Psoas muscle (tissue), 8 donors: ENCODE measurements around the gene IFIT2. TPM values are rescaled to one million over a fixed set of nuclear protein-coding genes. Genes with fewer than 3 reads are reported as not detected.

Experiments
- ATAC-seq, 4 donors: fragments of 200-7000 bp; cut with Tn5 transposase; one replicate each; pipeline ENCODE4 v1.9.1; 2020; ENCODE audit warnings: moderate library complexity in 3 of 4, mild to moderate bottlenecking in 2 of 4
- DNase-seq, 2 donors: peaks; one replicate each; pipeline ENCODE4 v3.0.0-alpha.2; 2020
- H3K27ac ChIP-seq: fragments of 200-600 bp; one replicate; pipeline ENCODE4 v1.8.0; 2022
- H3K27me3 ChIP-seq, 3 donors: fragments of 200-600 bp in 1 of 3; one replicate each; pipeline versions ENCODE4 v1.6.1 to v1.8.0; 2013 to 2022; ENCODE audit warnings: low read length in 2 of 3, mild to moderate bottlenecking in 2 of 3, moderate library complexity in 1 of 3; ENCODE audit not compliant: insufficient read depth in 3 of 3
- H3K36me3 ChIP-seq, 2 donors: fragments of 200-600 bp in 1 of 2; one replicate each; pipeline versions ENCODE4 v1.6.1 to v1.8.0; 2013 to 2022; ENCODE audit warnings: low read depth in 1 of 2, mild to moderate bottlenecking in 1 of 2, moderate library complexity in 1 of 2; ENCODE audit not compliant: insufficient read depth in 1 of 2
- H3K4me1 ChIP-seq: fragments of 200-600 bp; one replicate; pipeline ENCODE4 v1.8.0; 2022
- H3K4me3 ChIP-seq: fragments of 200-600 bp; one replicate; pipeline ENCODE4 v1.8.0; 2022; ENCODE audit warnings: mild to moderate bottlenecking
- H3K9me3 ChIP-seq: fragments of 200-600 bp; one replicate; pipeline ENCODE4 v1.8.0; 2022
- WGBS, 3 donors: extraction: QIAGEN DNeasy Blood & Tissue Kit; methylation state at CpG; one replicate each; pipeline versions ENCODE4 v1.1.6 to v1.1.7; 2013; 5-methylcytosine and 5-hydroxymethylcytosine counted together
- intact Hi-C, 2 donors: fragments of 100-400 bp; cut with DNase I; formaldehyde crosslinking; loops; one replicate each; pipeline versions ENCODE4 v1.11.0 to v1.14.2; 2022
- polyA plus RNA-seq, 3 donors: library from polyadenylated mRNA; stranded (reverse); fragments of 200-250 nt; gene quantifications; one replicate each; pipeline ENCODE4 v1.2.3, GENCODE V29; 2013
- total RNA-seq, 4 donors: library from RNA; stranded (reverse); fragmentation: NEBNext Ultra II Directional in 2 of 4; extraction: Animal tissue kit (Norgen Biotek cat#: 25700) in 2 of 4; gene quantifications; one replicate each; pipeline versions ENCODE4 v1.2.1 to v1.2.4, GENCODE V29; 2021 to 2023
- TF ChIP-seq, protein P1 (sequence below): fragments of 200-600 bp; IDR thresholded peaks from one replicate; pipeline ENCODE4 v1.8.0; 2022; ENCODE audit warnings: antibody characterized with exemption
- donor health status: healthy with polysubstance abuse.
- donor health status: DM: no; HTN: no; CAD: no; lungs with moderate emphysema.
- donor health status: Bipolar disorder and iron deficiency.
- donor health status: healthy.
- donor health status: DM: yes; HTN: yes; CAD: no.
- donor health status: DM: no; HTN: no; CAD: no.
- donor health status: DM: no; HTN: no; CAD: no.
- donor health status: DM: yes; HTN: yes; CAD: no.

IFIT2 gene
- total and polyA plus RNA-seq, 7 donors: 1.2 to 4.2 (median 1.3) TPM

- H3K36me3 ChIP-seq: no peaks in the 10 kb centered on the region
- H3K9me3 ChIP-seq: no peaks in the 10 kb centered on the region
- intact Hi-C loops: no loop called here
- DNase-seq (no peak), ATAC-seq (no peak)
- no peak overlapping the region for H3K27ac ChIP-seq
- peaks cover 13% of the 10 kb centered on the region for H3K4me1 ChIP-seq
- H3K4me3 ChIP-seq: no peak overlapping the region
- TF ChIP-seq, protein P1, sequence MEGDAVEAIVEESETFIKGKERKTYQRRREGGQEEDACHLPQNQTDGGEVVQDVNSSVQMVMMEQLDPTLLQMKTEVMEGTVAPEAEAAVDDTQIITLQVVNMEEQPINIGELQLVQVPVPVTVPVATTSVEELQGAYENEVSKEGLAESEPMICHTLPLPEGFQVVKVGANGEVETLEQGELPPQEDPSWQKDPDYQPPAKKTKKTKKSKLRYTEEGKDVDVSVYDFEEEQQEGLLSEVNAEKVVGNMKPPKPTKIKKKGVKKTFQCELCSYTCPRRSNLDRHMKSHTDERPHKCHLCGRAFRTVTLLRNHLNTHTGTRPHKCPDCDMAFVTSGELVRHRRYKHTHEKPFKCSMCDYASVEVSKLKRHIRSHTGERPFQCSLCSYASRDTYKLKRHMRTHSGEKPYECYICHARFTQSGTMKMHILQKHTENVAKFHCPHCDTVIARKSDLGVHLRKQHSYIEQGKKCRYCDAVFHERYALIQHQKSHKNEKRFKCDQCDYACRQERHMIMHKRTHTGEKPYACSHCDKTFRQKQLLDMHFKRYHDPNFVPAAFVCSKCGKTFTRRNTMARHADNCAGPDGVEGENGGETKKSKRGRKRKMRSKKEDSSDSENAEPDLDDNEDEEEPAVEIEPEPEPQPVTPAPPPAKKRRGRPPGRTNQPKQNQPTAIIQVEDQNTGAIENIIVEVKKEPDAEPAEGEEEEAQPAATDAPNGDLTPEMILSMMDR: no peak
- H3K27me3 ChIP-seq: no peaks in the 10 kb centered on the region
- WGBS, 3 donors: 88 to 90% (median 88%) methylated on average over 2 of the region's 2 CpGs
These were observed 30.3 kb upstream of the IFIT2 start for GRCh38 chr10:89271532-89271931.

- no peaks in the 10 kb centered on the region for H3K9me3 ChIP-seq
- no peak overlapping the region for H3K27ac ChIP-seq
- ATAC-seq: no peak
- TF ChIP-seq, protein P1: no peak
- intact Hi-C loops: no loop called here
- 70 to 97% (median 88%) methylated on average over 2 of the region's 2 CpGs for WGBS, 3 donors
- no peak overlapping the region for H3K4me3 ChIP-seq
- H3K4me1 ChIP-seq: peaks cover 26% of the 10 kb centered on the region
- DNase-seq: no peak
- no peaks in the 10 kb centered on the region for H3K27me3 ChIP-seq
- H3K36me3 ChIP-seq: no peaks in the 10 kb centered on the region
These were observed 28.2 kb upstream of the IFIT2 start for GRCh38 chr10:89273680-89274079.

DNA sequence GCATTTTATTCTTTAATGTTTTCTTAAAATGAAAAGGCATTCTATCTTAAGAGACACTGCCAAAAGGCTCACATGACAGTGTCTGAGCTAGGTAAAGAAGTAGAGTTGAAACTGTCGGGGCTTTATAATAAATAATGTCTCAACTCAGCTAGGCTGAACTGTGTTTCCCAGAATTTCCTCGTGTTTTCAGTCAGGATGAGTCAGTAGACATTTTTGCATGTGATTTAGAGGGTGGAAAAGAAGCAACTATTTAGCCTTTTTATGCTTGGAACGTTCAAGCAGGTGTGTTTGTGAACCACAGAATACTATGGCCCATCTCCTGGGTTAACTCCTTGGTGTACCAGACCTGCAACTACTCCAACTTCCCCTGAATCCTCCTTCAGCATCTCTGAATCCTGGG is 26.9 kb upstream of the IFIT2 start:
- intact Hi-C loops: no loop called here

DNA sequence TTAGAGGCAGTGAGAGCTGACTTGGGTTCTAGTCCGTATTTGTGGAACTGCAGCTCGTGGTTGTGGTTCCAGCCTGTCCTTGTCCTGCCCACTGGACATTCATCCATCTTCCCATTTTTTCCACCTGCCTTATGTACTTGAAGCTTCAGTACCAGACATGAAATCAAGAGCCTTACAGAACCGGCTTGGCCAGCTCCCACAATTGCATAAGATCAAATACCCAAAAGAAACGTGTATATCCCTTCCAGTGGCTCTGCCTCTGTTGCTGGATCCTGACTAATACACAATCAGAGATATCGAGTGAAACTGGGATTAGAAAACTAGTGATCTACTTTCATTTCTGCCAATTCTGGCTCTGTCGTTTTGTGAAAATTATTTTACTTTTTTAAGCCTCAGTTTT is 26.5 kb upstream of the IFIT2 start:
- peak in 2 of 4 donors; percentile 44 to 47 for ATAC-seq
- DNase-seq: no peak
- 37 to 52% (median 49%) methylated on average over 6 of the region's 6 CpGs for WGBS, 3 donors
- Histone ChIP-seq H3K9me3 (no peaks in the 10 kb centered on the region), H3K4me1 (peaks cover 36% of the 10 kb centered on the region), H3K27ac (peak overlapping the region; percentile 19), H3K36me3 (no peaks in the 10 kb centered on the region), H3K27me3 (no peaks in the 10 kb centered on the region), H3K4me3 (peak overlapping the region; percentile 23)
- TF ChIP-seq, protein P1: no peak
- intact Hi-C loops: no loop called here

More for the DNA sequence above, 26.9 kb upstream of the IFIT2 start:
- Histone ChIP-seq H3K4me3 (no peak overlapping the region), H3K9me3 (no peaks in the 10 kb centered on the region), H3K4me1 (peaks cover 36% of the 10 kb centered on the region), H3K27ac (no peak overlapping the region), H3K36me3 (no peaks in the 10 kb centered on the region), H3K27me3 (no peaks in the 10 kb centered on the region)
- DNase-seq (no peak), ATAC-seq (no peak)
- TF ChIP-seq, protein P1: no peak
- WGBS, 3 donors: 36 to 50% (median 37%) methylated on average over 3 of the region's 3 CpGs

GRCh38 chr10:89278034-89278535 is 23.8 kb upstream of the IFIT2 start:
- Histone ChIP-seq H3K27ac (peak overlapping the region; percentile 69), H3K9me3 (no peaks in the 10 kb centered on the region), H3K4me1 (peaks cover 41% of the 10 kb centered on the region), H3K27me3 (no peaks in the 10 kb centered on the region), H3K36me3 (no peaks in the 10 kb centered on the region), H3K4me3 (no peak overlapping the region)
- 7 to 17% (median 14%) methylated on average over 1 of the region's 1 CpG for WGBS, 3 donors
- intact Hi-C loops: no loop called here
- ATAC-seq (peak; percentile 68 to 78 (median 76)), DNase-seq (no peak)
- TF ChIP-seq, protein P1: no peak
